Uterus (tissue), 4 donors: ENCODE measurements around the gene ITGAD. TPM values are rescaled to one million over a fixed set of nuclear protein-coding genes. Genes with fewer than 3 reads are reported as not detected.
"Not testable (repeated sequence)": the region's sequence is repeated elsewhere in the genome, so short reads cannot be mapped to it uniquely, and the experiment has no call there.

Source experiments
- DNase-seq, 2 donors: peaks; one replicate each; pipeline ENCODE4 v3.0.0-alpha.2; 2019 to 2020
- H3K27ac ChIP-seq, 2 donors: fragments of 200-600 bp; sonication (generic); 1 replicate in 1 of 2; 2 replicates in 1 of 2; pipeline ENCODE4 v1.5.1; 2016 to 2018
- H3K27me3 ChIP-seq, 2 donors: fragments of 200-600 bp; sonication (generic); one replicate each; pipeline ENCODE4 v1.5.1; 2018 to 2019; ENCODE audit warnings: control low read depth in 1 of 2
- H3K36me3 ChIP-seq, 2 donors: fragments of 200-600 bp; sonication (generic); one replicate each; pipeline ENCODE4 v1.5.1; 2019; ENCODE audit warnings: control low read depth in 1 of 2
- H3K4me1 ChIP-seq, 2 donors: fragments of 200-600 bp; sonication (generic); one replicate each; pipeline ENCODE4 v1.5.1; 2018 to 2019; ENCODE audit warnings: control low read depth in 1 of 2
- H3K4me3 ChIP-seq, 2 donors: fragments of 200-600 bp; sonication (generic); 1 replicate in 1 of 2; 2 replicates in 1 of 2; pipeline ENCODE4 v1.5.1; 2018 to 2019; ENCODE audit warnings: mild to moderate bottlenecking in 1 of 2
- H3K9me3 ChIP-seq, 2 donors: fragments of 200-600 bp; sonication (generic); one replicate each; pipeline ENCODE4 v1.5.1; 2019; ENCODE audit warnings: control low read depth in 1 of 2
- POLR2A ChIP-seq, 2 donors: fragments of 450-650 bp; IDR thresholded peaks; one replicate each; pipeline ENCODE4 v1.6.1; 2016; ENCODE audit warnings: antibody characterized with exemption in 2 of 2, mild to moderate bottlenecking in 1 of 2, moderate library complexity in 1 of 2
- intact Hi-C: fragments of 100-400 bp; cut with DNase I; formaldehyde crosslinking; loops from one replicate; pipeline ENCODE4 v1.15.1; 2023; ENCODE audit warnings: low total_unique reads
- total RNA-seq, 4 donors: library from RNA; depleted of rRNA in 3 of 4; stranded (reverse); fragments of >200 nt in 3 of 4; gene quantifications; one replicate each; pipeline versions ENCODE4 v1.1.0 to v1.2.4, GENCODE V29; 2014 to 2023
- TF ChIP-seq, protein P1 (sequence below), 4 experiments: fragments of 200-600 bp in 2 of 4; fragments of 450-650 bp in 2 of 4; sonication (generic) in 2 of 4; IDR thresholded peaks; one replicate each; pipeline ENCODE4 v1.5.1; 2016 to 2019; ENCODE audit warnings: antibody characterized with exemption in 4 of 4, mild to moderate bottlenecking in 2 of 4, moderate library complexity in 1 of 4
- donor health status: DM: yes; HTN: yes; CAD: no.

The ITGAD gene
- total RNA-seq, 4 donors from 2014 or later: 0.12 TPM; not detected in 3

DNA sequence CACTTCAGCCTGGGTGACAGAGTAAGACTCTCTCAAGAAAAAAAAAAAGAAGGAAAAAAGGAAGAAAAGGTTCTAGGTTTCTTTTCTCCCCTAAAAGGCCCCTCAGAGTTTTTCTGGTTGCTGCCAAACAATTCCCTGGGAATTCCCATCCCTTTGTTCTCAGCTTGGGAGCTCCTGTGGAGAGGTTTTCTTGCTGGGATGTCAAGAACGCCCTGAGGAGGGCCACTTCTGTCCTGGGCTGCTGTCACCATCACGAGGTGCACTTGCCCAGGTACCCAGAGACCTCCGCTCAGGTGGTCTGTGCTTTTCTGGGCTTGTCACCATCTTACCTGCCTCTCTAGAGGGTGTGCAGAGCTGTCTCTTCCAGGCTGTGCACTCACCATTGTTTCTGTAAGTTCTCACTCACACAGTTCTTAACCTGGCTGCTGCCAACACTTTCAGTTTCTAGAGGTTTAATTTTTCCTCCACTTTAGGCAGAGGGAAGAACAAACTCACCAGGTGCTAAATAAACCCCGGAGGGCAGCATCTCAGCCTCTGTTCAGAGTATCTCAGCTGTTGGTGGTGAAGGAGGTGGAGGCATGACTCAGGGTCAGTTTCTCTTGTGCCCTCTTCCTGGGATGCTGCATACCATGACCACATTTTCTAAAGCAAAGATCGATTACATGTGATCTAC is 37.4 kb downstream of the ITGAD start:
- TF ChIP-seq, protein P1, sequence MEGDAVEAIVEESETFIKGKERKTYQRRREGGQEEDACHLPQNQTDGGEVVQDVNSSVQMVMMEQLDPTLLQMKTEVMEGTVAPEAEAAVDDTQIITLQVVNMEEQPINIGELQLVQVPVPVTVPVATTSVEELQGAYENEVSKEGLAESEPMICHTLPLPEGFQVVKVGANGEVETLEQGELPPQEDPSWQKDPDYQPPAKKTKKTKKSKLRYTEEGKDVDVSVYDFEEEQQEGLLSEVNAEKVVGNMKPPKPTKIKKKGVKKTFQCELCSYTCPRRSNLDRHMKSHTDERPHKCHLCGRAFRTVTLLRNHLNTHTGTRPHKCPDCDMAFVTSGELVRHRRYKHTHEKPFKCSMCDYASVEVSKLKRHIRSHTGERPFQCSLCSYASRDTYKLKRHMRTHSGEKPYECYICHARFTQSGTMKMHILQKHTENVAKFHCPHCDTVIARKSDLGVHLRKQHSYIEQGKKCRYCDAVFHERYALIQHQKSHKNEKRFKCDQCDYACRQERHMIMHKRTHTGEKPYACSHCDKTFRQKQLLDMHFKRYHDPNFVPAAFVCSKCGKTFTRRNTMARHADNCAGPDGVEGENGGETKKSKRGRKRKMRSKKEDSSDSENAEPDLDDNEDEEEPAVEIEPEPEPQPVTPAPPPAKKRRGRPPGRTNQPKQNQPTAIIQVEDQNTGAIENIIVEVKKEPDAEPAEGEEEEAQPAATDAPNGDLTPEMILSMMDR (IDR thresholded peaks at IDR 0.05): no peak
- no peak for TF ChIP-seq POLR2A (IDR thresholded peaks at IDR 0.05)
- Histone ChIP-seq H3K27ac (no peak overlapping the region), H3K4me1 (no peaks in the 10 kb centered on the region), H3K36me3 (no peaks in the 10 kb centered on the region), H3K27me3 (no peaks in the 10 kb centered on the region), H3K4me3 (no peak overlapping the region), H3K9me3 (no peaks in the 10 kb centered on the region)
- no peak for DNase-seq
- intact Hi-C loops: no loop called here

DNA sequence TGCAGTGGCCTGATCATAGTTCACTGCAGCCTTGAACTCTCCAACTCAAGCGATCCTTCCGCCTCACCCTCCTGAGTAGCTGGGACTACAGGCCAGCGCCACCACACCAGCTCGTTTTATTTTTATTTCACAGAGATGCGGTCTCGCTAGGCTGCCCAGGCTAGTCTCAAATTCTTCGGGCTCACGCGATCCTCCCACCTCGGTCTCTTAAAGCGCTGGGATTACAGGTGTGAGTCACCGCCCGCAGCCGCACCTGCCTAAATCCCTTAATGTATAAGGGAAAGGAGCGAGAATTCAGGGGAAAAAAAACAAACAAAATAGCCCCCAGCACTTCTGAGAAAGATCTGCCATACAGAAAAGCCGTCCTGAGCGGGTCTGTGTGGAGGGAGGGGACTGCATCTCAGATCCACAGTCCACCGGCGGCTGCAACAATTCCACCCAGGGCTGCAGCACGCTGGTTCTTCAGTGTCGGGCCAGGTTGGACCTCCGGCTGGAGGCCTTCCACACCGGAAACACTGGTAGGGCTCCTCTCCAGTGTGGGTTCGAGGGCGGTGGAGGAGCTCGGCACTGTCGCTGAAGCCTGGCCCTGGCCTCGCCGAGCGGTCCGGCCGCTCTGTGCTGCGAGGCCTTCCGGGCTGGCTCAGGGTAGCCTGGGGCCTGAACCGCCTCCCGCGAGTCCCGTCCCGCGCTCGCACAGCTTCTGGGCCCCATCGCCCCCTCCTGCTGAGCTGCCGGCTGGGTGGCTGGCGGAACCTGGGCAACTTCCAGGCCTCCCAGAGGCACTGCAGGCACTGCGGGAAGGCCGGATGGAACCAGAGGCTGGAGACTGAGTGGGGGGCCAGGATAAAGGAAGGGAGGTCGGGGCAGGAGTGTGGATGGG is 42.4 kb downstream of the ITGAD start:
- intact Hi-C loops: no loop called here
- H3K27me3 ChIP-seq: no peaks in the 10 kb centered on the region
- H3K9me3 ChIP-seq: no peaks in the 10 kb centered on the region
- H3K4me3 ChIP-seq: no peak overlapping the region
- DNase-seq: no peak
- H3K27ac ChIP-seq: no peak overlapping the region
- no peaks in the 10 kb centered on the region for H3K4me1 ChIP-seq
- TF ChIP-seq, protein P1 (IDR thresholded peaks at IDR 0.05): no peak
- TF ChIP-seq POLR2A (IDR thresholded peaks at IDR 0.05): no peak
- no peaks in the 10 kb centered on the region for H3K36me3 ChIP-seq

DNA sequence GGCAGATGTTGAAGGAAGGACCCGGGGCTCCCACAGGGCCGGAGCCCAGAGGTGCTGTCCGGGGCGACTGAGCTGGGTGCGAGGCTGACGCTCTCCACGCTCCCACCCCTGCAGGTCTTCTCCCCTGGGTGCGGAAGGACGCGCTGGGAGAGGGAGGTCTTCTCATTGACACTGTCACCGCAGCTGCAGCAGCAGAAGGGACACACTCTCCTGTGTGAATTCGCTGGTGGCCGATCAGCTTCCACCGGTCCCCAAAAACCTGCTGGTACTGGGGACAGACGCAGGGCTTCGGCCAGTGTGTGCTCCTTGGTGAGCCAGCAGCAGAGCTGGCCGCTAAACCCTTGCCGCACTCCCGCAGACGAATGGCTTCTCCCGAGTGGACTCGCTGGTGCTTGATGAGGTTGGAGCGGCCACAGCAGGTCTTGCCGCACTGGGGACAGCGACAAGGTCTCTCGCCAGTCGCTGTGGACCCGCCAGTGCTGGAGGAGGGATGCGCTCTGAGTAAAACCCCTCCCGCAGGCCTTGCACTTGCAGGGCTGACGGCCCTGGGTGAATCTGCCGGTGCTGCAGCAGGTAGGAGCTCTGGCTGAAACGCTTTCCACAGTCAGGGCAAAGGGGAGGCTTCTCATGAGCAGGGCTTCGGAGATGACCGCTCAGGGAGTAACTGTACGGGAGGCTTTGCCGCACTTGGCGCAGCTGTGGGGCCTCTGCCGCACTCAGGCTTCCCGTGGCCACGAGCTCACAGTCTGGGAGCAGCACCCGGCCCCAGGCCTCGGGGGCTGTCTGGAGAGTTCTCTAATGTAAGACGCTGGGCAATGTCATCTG is 43.3 kb downstream of the ITGAD start:
- Histone ChIP-seq H3K4me3 (no peak overlapping the region), H3K27ac (no peak overlapping the region), H3K27me3 (no peaks in the 10 kb centered on the region), H3K4me1 (no peaks in the 10 kb centered on the region), H3K36me3 (no peaks in the 10 kb centered on the region), H3K9me3 (no peaks in the 10 kb centered on the region)
- intact Hi-C loops: no loop called here
- DNase-seq: no peak
- TF ChIP-seq, protein P1 (IDR thresholded peaks at IDR 0.05): no peak
- no peak for TF ChIP-seq POLR2A (IDR thresholded peaks at IDR 0.05)

DNA sequence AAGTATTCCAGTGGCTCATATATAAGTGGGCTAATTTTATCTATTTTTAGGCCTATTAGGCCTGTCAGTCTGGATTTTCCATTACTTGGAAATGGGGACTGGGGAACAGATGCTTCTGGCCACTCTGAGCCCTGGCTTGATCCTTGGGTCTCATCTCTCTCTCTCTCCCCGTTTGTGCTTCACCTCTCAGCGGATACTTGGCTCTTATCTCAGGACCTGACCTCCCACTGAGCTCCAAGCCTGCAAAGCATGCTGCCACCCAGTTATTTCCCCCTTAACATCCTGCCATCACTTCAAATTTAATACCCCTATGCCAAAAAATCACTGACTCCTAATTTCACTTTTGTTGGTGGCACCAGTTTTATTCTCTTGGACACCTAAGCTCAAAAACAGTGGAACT is 45.3 kb downstream of the ITGAD start:
- intact Hi-C loops: no loop called here
- no peak overlapping the region for H3K27ac ChIP-seq
- H3K4me1 ChIP-seq: no peaks in the 10 kb centered on the region
- no peak for DNase-seq
- TF ChIP-seq POLR2A (IDR thresholded peaks at IDR 0.05): no peak
- TF ChIP-seq, protein P1 (IDR thresholded peaks at IDR 0.05): no peak
- H3K27me3 ChIP-seq: no peaks in the 10 kb centered on the region
- H3K36me3 ChIP-seq: no peaks in the 10 kb centered on the region
- no peaks in the 10 kb centered on the region for H3K9me3 ChIP-seq
- no peak overlapping the region for H3K4me3 ChIP-seq

DNA sequence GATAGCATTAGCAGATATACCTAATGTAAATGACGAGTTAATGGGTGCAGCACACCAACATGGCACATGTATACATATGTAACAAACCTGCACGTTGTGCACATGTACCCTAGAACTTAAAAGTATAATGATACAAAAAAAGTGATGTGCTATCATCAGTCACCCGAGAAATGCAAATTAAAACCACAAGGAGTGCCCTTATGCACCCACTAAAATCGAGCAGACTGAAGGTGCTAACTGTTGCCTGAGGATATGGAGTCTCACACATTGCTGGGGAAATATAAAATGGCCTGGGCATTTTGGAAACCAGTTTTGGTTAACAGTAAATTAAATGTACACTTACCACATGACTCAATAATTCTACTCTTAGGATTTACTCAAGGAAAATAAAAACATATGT is 45.9 kb downstream of the ITGAD start:
- H3K27me3 ChIP-seq, H3K9me3 ChIP-seq, H3K36me3 ChIP-seq, H3K4me3 ChIP-seq, DNase-seq, intact Hi-C loops, H3K4me1 ChIP-seq, H3K27ac ChIP-seq: not testable (repeated sequence)
